ENCODE data around the gene GOPC. TPM values are rescaled to one million over a fixed set of nuclear protein-coding genes. Genes with fewer than 3 reads are reported as not detected.

GOPC gene
- total RNA-seq, 1 experiment from 2014 or later: 53.2 TPM

- BruUV-seq (replicated peaks): no TSS peak
- Mint-ChIP-seq H3K27me3 (ENCODE audit: insufficient read depth, unreplicated experiment) (no peaks in the 10 kb centered on the region), H3K9me3 (ENCODE audit: unreplicated experiment) (no peaks in the 10 kb centered on the region), H3K27ac (ENCODE audit: low read depth, unreplicated experiment) (no peak overlapping the region), H3K4me1 (ENCODE audit: insufficient read depth, unreplicated experiment) (peaks cover 22% of the 10 kb centered on the region), H3K4me3 (ENCODE audit: unreplicated experiment) (no peak overlapping the region), H3K36me3 (ENCODE audit: insufficient read depth, unreplicated experiment) (peaks cover 64% of the 10 kb centered on the region)
- peak; percentile 12 for DNase-seq (ENCODE audit: unreplicated experiment)
- CTCF ChIA-PET: interaction anchor here (0.7 to 7.1 kb wide), 9 partner anchors 11 to 1027 kb away, joined by 3 to 84 read pairs (median 5); no protein-coding TSS in a partner anchor
- intact Hi-C loops (cut with micrococcal nuclease): loop anchor here (5.0 kb wide), 1 partner anchor 43 kb away; the partner anchor contains the start of gene GOPC
- no peak for TF ChIP-seq CTCF (IDR thresholded peaks at IDR 0.05; ENCODE audit: unreplicated experiment)
- POLR2A ChIA-PET: interaction anchor here (0.6 to 3.3 kb wide), 6 partner anchors 14 to 1327 kb away, joined by 4 to 20 read pairs (median 5); partner anchors contain the start of genes GOPC and ROS1
These were observed 43.0 kb downstream of the GOPC start for GRCh38 chr6:117559299-117559698.

- H3K4me1 Mint-ChIP-seq (ENCODE audit: insufficient read depth, unreplicated experiment): peaks cover 22% of the 10 kb centered on the region
- ChIA-PET CTCF (interaction anchor here (0.8 to 7.1 kb wide), 12 partner anchors 8 to 1026 kb away, joined by 3 to 84 read pairs (median 4); no protein-coding TSS in a partner anchor), POLR2A (interaction anchor here (0.6 to 3.3 kb wide), 10 partner anchors 9 to 1328 kb away, joined by 3 to 20 read pairs (median 4); partner anchors contain the start of genes DCBLD1, GOPC and ROS1)
- TF ChIP-seq CTCF (IDR thresholded peaks at IDR 0.05; ENCODE audit: unreplicated experiment): no peak
- H3K9me3 Mint-ChIP-seq (ENCODE audit: unreplicated experiment): no peaks in the 10 kb centered on the region
- no peaks in the 10 kb centered on the region for H3K27me3 Mint-ChIP-seq (ENCODE audit: insufficient read depth, unreplicated experiment)
- DNase-seq (ENCODE audit: unreplicated experiment): peak; percentile 82
- BruUV-seq (replicated peaks): no TSS peak
- intact Hi-C loops (cut with micrococcal nuclease): loop anchor here (5.0 kb wide), 1 partner anchor 43 kb away; the partner anchor contains the start of gene GOPC
- H3K36me3 Mint-ChIP-seq (ENCODE audit: insufficient read depth, unreplicated experiment): peaks cover 63% of the 10 kb centered on the region
- H3K27ac Mint-ChIP-seq (ENCODE audit: low read depth, unreplicated experiment): no peak overlapping the region
- no peak overlapping the region for H3K4me3 Mint-ChIP-seq (ENCODE audit: unreplicated experiment)
These were observed 43.5 kb downstream of the GOPC start for GRCh38 chr6:117558818-117559217.

- TF ChIP-seq CTCF (IDR thresholded peaks at IDR 0.05; ENCODE audit: unreplicated experiment): no peak
- ChIA-PET CTCF (interaction anchor here (0.8 to 7.1 kb wide), 13 partner anchors 9 to 216 kb away, joined by 3 to 84 read pairs (median 4); no protein-coding TSS in a partner anchor), POLR2A (interaction anchor here (0.5 to 3.3 kb wide), 9 partner anchors 9 to 999 kb away, joined by 3 to 20 read pairs (median 3); partner anchors contain the start of genes DCBLD1 and GOPC)
- intact Hi-C loops (cut with micrococcal nuclease): loop anchor here (2.0 to 5.0 kb wide), 2 partner anchors 44 to 211 kb away; partner anchors contain the start of gene GOPC
- DNase-seq (ENCODE audit: unreplicated experiment): peak; percentile 7
- Mint-ChIP-seq H3K4me3 (ENCODE audit: unreplicated experiment) (no peak overlapping the region), H3K27ac (ENCODE audit: low read depth, unreplicated experiment) (no peak overlapping the region), H3K9me3 (ENCODE audit: unreplicated experiment) (no peaks in the 10 kb centered on the region), H3K36me3 (ENCODE audit: insufficient read depth, unreplicated experiment) (peaks cover 55% of the 10 kb centered on the region), H3K27me3 (ENCODE audit: insufficient read depth, unreplicated experiment) (no peaks in the 10 kb centered on the region), H3K4me1 (ENCODE audit: insufficient read depth, unreplicated experiment) (peaks cover 22% of the 10 kb centered on the region)
- no TSS peak for BruUV-seq (replicated peaks)
These were observed 44.4 kb downstream of the GOPC start for GRCh38 chr6:117557951-117558350.

- peak; percentile 67 for DNase-seq (ENCODE audit: unreplicated experiment)
- ChIA-PET CTCF (interaction anchor here (0.6 to 7.1 kb wide), 33 partner anchors 9 to 983 kb away, joined by 3 to 84 read pairs (median 4); no protein-coding TSS in a partner anchor), POLR2A (interaction anchor here (0.6 to 4.1 kb wide), 4 partner anchors 8 to 130 kb away, joined by 3 to 31 read pairs (median 4); partner anchors contain the start of gene ROS1)
- no peaks in the 10 kb centered on the region for H3K9me3 Mint-ChIP-seq (ENCODE audit: unreplicated experiment)
- H3K4me1 Mint-ChIP-seq (ENCODE audit: insufficient read depth, unreplicated experiment): peaks cover 22% of the 10 kb centered on the region
- H3K27ac Mint-ChIP-seq (ENCODE audit: low read depth, unreplicated experiment): no peak overlapping the region
- H3K4me3 Mint-ChIP-seq (ENCODE audit: unreplicated experiment): no peak overlapping the region
- H3K36me3 Mint-ChIP-seq (ENCODE audit: insufficient read depth, unreplicated experiment): peaks cover 35% of the 10 kb centered on the region
- BruUV-seq (replicated peaks): TSS peak; percentile 7
- H3K27me3 Mint-ChIP-seq (ENCODE audit: insufficient read depth, unreplicated experiment): no peaks in the 10 kb centered on the region
- peak; percentile 75 for TF ChIP-seq CTCF (IDR thresholded peaks at IDR 0.05; ENCODE audit: unreplicated experiment)
- intact Hi-C loops (cut with micrococcal nuclease): loop anchor here (1.0 to 5.0 kb wide), 5 partner anchors 46 to 209 kb away; partner anchors contain the start of gene GOPC
These were observed 46.3 kb downstream of the GOPC start for GRCh38 chr6:117555882-117556498.

Measured in MCF 10A (cell line).